Activated T-cell treated with anti-CD3 and anti-CD28 coated beads, Interleukin-2, amount 50 U/mL, for 1 hour (primary cell): ENCODE results near the gene MYH7.

ENCODE experiments used
- DNase-seq: peaks from one replicate; pipeline ENCODE4 v3.0.0-alpha.2; 2020

Gene MYH7

DNA sequence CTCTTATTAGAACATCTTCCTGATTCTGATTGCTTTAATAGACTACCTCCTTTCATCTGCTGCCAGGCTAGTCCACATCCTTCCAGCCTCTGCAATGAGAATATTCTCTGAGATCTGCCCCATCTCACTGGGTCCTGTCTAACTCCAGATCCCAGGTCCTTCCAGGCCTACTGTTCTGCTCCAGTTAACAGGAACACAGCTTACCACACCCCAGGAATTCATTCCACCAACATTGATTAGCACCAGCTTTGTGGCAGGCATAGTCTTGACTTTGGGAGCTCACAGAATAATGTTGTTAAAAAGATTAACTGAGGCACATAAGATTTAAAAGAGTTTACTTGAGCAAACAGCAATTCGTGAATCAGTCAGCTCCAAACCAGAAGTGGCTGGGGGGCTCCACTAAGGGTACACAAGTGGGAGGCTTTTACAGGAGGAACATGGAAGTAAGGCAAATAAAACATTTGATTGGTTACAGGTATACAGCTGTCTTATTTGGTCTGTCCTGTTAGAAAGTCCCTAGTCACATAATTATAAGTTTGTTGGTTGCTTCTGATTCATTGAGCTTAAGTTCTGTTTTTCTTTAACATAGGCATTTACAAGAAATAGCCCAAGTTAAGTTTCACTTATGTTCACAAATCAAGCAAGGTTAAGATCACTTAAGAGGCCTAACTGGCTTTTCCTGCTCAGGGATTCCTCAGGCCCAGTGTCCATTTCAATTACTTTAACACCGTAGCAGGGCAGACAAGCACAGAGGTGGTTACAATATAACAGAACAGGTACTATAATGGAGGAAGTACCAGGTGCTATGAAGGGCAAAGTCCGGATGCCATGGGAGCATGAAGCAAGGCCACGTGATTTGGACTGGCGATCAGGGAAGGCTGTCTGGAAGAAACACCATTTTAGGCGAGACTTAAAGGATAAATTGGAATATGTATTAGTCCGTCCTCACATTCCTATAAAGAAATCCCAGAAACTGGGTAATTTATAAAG, 12.2 kb upstream of the MYH7 start:
- DNase-seq: no peak

DNA sequence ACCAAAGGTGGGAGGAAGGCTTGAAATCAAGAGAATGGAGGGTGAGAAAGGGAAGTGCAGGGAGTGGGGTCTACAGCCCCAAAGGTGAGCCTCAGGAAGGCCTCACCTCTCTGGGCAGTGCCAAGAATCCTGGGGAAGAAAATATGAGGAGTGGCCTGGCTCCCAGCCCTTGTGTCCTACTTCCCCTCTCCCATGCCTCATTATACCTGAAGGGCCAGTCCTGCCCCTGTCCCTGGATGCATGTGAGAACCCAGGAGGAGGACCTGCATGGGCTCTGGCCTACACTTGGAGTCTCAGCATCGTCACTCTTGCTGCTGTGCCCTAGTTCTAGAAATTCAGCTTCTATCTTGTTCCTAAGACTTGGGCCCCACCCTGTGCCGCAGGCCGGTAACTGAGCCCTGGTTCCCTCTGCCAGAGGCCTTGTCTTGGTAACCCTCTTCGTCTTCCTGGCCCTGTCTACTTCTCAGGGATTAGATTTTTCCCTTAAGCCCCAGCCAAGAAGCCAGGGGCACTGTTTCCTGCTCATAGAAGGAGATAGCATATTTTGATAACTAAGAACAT, 10.9 kb upstream of the MYH7 start:
- no peak for DNase-seq

DNA sequence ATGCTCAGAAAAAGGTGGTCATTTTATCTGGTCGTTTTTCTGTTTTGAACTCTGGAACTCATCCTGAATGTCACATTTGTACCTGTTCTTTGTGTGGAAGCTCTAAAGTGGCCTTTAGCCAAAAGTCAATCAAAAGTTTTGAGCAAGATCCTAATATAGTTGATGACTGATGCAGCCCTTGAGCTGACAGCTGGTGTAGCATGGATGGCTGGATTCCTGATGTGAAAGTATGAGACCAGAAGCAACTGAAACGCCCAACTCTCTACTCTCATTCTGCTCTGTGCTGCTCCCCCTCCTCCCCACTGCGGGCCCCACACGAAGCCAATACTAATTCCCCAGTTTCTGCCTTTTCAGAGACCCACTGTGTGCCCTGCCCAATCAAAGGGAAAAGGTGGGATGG, 10.3 kb upstream of the MYH7 start:
- no peak for DNase-seq

DNA sequence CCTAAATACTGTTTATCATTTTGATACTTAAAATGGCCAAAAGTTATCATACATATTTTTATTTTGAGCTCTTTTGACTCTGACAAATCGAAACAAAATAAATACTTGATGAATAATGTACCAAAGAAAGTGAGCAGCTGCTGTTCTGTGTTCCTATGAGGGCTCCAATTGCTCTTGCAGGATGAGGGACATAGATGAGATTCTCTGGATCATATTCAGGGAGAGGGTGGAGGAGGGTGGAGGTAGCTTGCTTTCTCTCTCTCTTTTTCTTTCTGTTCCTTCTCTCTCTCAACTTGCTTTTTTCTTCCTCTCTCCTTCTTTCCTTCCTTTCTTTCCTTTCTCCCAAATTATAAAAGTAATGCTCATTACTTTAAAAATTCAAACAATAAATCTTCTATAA, 8.9 kb upstream of the MYH7 start:
- DNase-seq: no peak

DNA sequence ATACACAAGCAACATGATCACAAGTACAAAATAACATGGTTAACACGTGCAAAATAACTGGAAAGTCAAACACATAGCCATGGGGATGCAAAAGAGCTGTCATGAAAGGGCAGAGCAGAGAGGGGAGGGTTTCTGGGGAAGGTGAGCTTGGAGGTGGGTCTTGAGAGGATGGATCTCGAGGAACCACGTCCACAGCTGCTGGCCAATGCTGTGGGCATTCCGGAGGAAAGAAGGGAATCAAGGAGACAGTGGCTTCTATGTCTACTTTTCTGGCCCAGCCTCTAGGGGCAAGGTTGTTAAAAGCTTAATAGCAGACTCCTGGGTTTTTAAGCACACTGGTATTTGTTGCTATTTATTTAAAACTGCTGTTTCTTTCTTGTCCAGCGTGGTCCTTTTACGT, 8.4 kb upstream of the MYH7 start:
- DNase-seq: no peak

DNA sequence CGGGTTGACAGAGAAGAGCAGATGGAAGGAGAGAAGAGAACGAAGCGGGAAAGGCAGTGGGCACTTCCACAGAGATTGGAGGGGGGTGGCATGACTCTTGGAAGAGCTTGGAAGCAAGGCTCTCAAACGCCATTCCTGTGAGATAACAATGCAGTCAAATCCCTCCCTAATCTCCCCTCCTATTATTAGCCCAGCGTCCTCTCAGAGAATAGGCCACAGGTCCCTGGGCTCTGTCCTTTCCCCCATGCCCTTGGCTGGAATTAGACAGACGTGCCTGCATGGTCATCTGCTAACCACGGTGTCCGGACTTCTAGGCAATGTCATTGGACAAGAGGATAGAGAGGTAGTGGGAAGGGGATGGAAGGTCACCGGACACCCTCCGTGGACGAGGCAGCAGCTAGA, 8.0 kb upstream of the MYH7 start:
- no peak for DNase-seq

DNA sequence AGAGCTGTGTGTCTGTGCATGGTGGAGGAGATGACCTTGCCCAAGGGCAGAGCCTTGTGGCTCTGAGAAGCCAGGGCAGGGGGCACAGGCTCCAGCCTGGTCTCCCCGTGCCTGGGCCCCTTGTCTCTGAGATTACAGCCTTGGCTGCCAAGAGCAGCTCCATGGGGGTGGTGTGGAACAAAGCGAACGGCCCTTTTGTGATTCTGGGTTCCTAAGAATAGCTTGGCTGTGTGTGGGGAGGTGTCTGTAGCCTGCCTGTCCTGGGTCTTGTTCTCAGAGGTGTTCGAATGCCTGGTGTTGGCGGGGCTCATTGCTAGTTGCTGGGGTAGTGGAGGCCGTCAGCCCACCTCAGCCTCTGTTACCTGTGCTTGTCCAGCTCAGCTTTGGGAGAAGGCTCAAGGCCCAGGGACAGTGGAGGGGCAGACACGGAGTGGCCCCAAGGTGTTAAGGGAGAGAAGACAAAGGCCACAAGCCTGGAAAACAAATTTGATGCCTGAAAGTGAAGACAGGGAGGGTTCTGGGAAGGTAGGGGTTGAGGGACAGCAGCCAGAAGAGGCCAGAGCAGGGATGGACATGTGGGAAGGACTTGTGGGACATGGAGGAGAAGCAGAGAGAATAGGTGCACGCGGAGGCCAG, 7.4 kb upstream of the MYH7 start:
- no peak for DNase-seq

DNA sequence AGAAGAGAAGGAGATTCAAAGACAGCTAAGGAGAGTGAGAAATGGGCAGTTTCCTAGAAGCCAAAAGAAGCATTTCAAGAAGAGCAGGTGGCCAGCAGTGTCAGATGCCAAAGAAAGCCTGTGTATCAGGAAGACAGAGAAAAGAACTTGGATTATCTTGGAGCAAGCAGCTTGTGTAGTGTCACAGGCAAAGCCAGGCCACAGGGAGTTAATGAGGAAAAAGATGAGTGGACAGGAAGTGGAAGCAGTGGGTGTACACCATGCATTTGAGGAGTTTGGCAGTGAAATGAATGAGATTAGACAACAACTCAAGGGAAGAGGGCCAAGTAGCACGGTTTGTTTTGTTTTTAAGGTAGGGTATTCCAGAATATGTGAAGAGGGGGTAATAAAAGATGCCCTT, 5.6 kb upstream of the MYH7 start:
- no peak for DNase-seq

DNA sequence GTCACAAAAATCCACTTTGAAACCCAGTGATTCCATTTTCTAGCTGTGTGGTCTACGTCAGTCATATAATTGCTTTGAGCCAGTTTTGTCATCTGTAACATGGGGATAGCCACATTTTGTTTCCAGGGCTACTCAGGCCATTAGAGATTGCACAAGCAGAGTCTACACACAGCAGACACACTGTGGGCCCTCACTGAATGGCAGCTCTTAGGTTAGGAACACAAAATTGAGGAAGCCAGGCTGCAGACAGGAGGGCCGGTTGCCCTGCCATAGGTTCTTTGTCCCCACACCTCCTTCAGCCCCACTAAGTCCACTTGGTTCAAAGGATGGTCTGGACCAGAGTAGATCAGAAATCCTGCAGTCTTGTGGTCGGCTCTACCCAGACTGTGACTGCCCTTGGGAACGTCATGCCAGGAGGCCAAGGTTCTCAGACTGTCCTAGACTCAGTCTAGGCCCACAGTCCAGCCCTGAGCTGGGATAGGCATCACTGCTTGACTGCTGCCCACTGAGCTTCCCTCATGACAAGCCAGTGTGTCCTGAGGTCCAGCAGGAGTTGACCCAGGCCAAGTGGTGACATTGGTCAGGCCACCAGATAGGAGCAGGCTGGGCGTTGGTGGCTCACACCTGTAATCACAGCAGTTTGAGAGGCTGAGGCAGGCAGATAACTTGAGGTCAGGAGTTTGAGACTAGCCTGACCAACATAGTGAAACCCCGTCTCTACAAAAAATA, 3.8 kb upstream of the MYH7 start:
- no peak for DNase-seq

DNA sequence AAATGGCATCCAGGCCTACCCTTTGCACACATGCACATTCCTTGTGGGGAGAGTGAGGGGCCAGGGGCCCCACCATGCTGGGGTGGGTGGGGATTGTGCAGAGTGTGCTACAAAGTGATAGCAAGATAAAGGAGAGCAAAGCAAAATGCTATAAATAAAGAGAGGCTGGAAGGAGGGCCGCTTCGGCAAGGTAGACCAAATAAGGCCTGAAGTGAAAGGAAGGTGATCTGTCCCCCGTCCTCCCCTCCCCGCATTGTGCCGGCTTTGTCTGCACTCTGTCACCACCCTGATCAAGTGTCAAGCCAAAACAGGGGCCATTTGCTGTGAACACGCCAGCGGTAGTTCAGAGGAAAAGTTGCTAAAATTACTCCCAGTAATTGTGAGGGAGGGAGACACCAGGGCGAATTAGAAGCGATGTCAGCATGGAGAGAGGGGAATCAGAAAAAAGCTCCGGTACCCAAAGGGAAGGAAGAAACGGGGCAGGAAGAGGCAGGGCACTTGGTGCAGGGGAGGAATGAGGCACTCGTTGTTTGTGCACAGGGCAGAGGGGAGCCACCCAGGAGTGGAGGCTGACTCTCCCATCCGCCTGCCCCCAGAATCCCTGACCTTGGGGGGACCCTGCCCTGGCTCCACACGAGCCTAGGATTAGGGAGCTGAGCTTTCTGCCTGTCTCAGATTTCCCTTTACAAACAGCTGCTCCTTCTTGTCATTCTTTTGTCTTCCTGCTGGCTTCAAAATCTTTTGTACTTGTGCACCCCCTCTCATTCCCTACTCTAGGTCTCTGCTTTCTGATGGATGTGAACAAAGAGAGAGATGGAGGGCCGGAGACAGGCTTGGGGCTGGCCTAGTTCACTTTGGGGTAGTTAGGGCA, 2.9 kb upstream of the MYH7 start:
- no peak for DNase-seq

DNA sequence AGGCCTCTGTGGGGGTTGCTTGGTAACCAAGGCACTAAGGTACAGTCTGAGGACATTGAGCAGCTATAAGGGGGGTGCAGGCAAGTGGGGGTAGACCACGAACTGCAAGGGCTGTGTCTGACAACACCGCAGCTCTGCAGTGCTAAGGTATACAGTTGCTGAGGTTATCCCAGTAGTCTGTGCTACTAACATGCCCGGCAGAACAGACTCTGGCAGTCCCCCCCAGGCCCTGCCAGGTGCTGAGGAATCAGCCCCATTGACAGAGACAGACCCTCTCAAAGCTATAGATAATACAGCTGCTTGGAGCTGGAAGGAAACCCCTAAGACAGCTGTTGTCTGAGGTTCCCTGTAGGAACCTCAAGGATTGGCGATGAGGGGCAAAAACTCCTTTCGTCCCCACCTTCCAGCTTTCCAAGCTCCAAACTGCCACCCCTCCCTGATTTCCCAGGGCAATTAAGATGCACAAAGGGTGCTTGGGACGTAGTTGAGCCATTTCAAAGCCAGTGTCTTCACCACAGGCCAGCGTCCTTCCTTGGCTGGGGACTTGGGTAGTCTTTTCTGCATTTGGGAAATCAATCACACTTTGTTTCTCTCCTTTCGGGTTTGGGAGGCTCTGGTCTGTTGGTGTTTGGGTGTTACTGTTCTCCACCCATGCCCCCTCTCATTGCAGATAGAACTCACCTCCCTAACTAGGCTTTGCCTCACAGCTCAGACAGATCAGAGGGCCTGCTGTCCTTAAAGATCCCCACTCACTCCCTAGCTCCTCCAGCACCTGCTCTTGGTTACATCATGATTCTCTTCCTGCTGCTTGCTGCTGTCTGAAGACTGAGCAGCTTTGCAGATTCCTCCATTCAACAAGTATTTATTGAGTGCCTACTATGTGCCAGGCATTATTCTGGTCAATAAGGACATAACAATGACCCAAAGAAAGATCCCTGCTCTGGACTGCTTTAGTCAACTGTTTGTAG, 2.0 kb upstream of the MYH7 start:
- DNase-seq: no peak

DNA sequence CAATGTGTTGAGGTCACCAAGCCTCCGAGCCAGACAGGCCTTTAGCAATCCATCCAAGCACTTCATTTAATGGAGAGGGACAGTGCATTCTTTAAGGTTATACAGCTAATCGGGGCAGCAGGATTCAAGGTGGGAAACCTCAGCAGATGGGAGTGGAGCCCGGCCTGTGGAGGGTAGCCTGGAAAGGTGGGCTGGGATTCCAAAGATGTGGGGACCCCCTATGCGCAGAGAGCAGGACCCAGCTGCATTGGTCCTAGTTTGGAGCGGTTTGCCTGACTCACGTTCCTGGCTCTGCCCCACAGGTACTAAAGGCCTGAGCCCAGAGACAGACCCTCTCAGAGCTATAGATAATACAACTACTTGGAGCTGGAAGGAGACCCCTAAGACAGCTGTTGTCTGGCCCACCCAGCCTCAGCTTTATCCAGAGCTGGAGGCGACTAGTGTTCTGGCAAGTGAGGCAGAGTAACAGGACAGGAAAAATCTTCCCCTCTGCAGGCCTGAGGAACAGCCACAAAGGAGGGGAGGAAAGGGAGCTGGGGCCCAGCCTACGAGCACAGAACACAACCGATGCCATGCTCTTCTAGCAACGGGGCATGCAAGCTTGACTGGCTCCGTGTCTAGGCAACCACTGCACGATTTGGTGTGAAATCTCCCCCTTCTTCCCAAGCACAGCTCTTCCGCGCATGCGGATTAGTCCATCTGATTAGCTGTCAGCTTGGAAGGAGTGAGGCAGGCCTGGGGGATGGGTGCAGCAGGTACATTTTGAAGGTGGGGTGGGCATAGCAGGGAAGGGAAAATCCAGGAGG, 1.1 kb upstream of the MYH7 start:
- no peak for DNase-seq

DNA sequence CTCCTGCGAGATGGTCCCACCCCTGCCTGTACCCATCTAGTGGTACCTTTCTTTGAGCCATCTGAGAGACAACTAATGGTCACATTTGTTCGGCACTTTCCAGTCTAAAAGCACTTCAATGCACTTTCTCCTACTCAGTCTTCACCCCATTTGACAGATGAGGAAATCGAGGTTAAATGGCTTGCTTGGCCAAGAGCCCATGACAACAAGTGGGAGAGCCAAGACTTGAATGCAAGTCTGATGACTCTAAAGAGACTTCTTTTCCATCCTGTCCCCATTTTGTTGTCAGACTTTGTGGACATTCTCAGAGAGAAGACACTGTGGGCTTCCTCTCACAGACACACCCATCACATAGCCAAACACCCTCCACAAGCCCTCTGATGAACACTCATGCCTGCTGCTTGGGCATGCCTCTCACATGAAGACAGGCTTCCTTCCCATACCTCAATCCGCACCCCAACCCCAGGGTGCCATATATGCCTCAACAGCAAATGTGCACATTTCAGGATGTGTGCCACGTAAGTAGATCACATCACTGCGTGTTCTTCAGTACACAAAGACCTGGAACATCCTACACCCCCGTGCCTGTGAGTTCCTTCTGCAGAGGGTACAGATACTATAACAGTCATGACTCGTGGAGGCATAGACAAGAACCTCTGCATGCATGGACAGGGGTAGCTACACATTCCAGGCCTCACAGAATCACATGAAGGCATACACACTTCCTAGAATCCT, 805 bp downstream of the MYH7 start:
- no peak for DNase-seq

DNA sequence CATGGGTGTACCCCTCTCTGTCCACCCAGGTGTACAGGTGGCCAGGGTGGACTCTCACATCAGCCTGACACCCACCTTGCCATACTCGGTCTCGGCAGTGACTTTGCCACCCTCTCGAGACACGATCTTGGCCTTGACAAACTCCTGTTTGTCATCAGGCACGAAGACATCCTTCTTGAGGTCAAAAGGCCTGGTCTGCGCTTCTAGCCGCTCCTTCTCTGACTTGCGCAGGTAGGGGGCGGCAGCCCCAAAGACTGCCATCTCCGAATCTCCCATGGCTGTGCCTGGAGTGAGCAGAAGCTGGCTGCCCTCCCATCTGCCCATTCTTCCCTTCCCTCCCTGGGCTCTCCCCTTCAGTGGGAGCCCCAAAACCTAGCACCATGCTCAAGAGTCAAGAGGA, 2.0 kb downstream of the MYH7 start:
- DNase-seq: no peak

DNA sequence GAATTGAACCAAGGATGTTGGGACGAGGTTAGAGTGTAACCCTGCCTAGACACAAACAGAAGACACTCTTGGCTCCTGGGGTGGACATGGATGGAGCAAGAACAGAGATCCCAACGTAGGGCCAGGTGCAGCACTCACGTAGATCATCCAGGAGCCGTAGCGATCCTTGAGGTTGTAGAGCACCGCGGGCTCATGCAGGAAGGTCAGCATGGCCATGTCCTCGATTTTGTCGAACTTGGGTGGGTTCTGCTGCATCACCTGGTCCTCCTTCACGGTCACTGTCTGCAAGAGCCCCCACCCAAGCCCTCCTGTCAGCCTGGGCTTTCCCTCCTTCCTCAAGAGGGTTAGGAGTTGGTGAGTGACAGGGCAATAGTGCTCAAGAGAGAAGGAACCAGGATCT, 2.5 kb downstream of the MYH7 start:
- DNase-seq: no peak

DNA sequence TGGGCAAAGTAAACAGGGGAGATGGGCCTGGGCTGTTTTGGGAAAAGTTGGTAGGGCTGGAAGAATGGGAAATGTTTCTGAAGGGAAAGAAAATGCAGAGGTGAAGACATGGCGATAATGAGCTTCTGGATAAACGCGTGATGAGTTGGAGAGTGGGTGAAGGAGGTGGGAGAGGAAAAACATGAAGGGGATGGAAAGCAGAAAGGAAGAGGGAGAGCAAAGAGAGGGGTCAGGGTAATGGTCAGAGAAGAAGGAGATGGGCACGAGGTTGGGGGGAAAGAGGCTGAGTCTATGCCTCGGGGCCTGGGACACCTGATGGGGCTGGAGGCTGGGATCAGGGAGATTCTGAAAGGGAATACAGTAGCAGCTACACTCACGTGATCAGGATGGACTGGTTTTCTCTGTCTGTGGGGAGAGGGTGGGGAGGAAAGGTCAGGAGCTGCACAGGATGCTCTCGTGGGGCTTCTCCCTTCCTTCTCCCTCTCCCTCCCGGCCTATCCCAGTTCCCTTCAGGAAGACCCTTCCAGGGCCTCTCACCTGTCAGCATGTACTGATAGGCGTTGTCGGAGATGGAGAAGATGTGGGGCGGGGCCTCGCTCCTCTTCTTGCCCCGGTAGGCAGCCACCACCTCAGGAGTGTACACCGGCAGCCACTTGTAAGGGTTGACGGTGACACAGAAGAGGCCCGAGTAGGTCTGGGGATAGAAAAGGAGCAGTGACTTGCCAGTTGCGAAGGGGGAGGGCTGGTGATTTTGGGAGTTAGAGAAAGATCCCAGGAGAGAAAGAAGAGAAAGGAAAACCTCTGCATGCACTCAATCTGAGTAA, 3.1 kb downstream of the MYH7 start:
- DNase-seq: no peak

DNA sequence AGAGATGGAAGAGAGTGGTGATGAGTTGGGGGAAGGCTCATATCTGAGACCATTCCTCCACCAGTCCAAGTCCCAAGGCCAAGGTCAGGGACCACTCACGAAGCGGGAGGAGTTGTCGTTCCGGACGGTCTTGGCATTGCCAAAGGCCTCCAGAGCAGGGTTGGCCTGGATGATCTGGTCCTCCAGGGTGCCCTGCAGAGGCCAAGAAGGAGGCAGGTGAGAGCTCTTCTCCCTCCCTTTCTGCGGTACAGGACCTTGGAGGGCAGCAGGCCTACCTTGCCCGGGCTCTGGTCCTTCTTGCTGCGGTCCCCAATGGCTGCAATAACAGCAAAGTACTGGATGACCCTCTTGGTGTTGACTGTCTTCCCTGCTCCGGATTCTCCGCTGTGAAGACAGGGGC, 4.0 kb downstream of the MYH7 start:
- no peak for DNase-seq

DNA sequence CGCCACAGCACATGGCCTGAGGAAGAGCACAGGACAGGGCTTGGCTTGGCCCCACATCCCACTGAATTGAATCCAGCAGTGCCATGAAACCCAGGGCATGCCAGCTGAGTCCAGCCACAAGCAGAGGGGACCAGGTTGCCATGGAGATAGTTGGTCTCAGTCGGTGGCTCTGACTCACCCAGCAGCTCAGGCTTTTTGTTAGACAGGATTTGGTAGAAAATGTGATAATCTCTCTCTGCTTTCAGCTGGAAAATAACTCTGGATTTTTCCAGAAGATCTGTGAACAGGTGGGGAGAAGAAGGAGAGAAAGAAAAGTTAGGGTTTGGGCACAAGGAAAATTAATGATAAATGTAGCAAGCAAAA, 4.8 kb downstream of the MYH7 start:
- DNase-seq: no peak
